HEK293 (cell line): ENCODE results near the gene MARF1.

Source experiments
- CTCF ChIA-PET: fragments of 350-600 bp; formaldehyde crosslinking; extraction: SDS; loops from one replicate; lab custom pipeline; 2021; ENCODE audit warnings: antibody characterized with exemption; lab: Yijun Ruan, JAX
- POLR2A ChIA-PET: fragments of 300-600 bp; formaldehyde crosslinking; extraction: SDS; loops from one replicate; lab custom pipeline; 2020; ENCODE audit warnings: antibody characterized with exemption, inconsistent platforms; lab: Yijun Ruan, JAX
- H3K27ac ChIP-seq: fragments of 200-500 bp; sonication (Bioruptor generic); 2 replicates; pipeline ENCODE4 v1.5.1; 2014; ENCODE audit warnings: low read depth, low read length, control low read depth, inconsistent platforms; ENCODE audit errors: extremely low read depth
- H3K36me3 ChIP-seq, 2 experiments: fragments of 200-500 bp in 1 of 2; sonication (Bioruptor generic) in 1 of 2; 1 replicate in 1 of 2; 2 replicates in 1 of 2; pipeline ENCODE4 v1.5.1; 2014 to 2017; ENCODE audit warnings: inconsistent platforms in 2 of 2, low read length in 2 of 2; ENCODE audit not compliant: control insufficient read depth in 2 of 2, insufficient read depth in 1 of 2
- H3K4me1 ChIP-seq: fragments of 200-500 bp; sonication (Bioruptor generic); 2 replicates; pipeline ENCODE4 v1.5.1; 2014; ENCODE audit warnings: mild to moderate bottlenecking, low read length, inconsistent platforms; ENCODE audit not compliant: control insufficient read depth, insufficient read depth
- H3K4me3 ChIP-seq: 2 replicates; pipeline ENCODE4 v1.5.1; 2011; ENCODE audit warnings: low read depth, mild to moderate bottlenecking, control low read depth, low read length, moderate library complexity
- H3K9me3 ChIP-seq: fragments of 200-500 bp; sonication (Bioruptor generic); 2 replicates; pipeline ENCODE4 v1.5.1; 2014; ENCODE audit warnings: low read depth, low read length, inconsistent platforms; ENCODE audit not compliant: control insufficient read depth, insufficient read depth
- BCL6B ChIP-seq: fragments of 450-650 bp; formaldehyde crosslinking; IDR thresholded peaks from 2 replicates; pipeline ENCODE4 v1.5.1; 2017; ENCODE audit warnings: missing biosample characterization, missing genetic modification characterization
- CTCF ChIP-seq: fragments of 450-650 bp; formaldehyde crosslinking; IDR thresholded peaks from 2 replicates; pipeline ENCODE4 v1.5.1; 2016; ENCODE audit warnings: missing biosample characterization, missing genetic modification characterization
- GFI1B ChIP-seq: fragments of 450-650 bp; formaldehyde crosslinking; IDR thresholded peaks from 2 replicates; pipeline ENCODE4 v1.5.1; 2016; ENCODE audit warnings: missing biosample characterization, missing genetic modification characterization
- GLI4 ChIP-seq: fragments of 450-650 bp; formaldehyde crosslinking; IDR thresholded peaks from 2 replicates; pipeline ENCODE4 v1.5.1; 2016; ENCODE audit warnings: missing biosample characterization, missing genetic modification characterization
- GLIS1 ChIP-seq: fragments of 450-650 bp; formaldehyde crosslinking; IDR thresholded peaks from 2 replicates; pipeline ENCODE4 v1.5.1; 2016; ENCODE audit warnings: missing biosample characterization, missing genetic modification characterization
- HOXD13 ChIP-seq: sonication (generic); formaldehyde crosslinking; IDR thresholded peaks from 2 replicates; pipeline ENCODE4 v1.8.0; 2022; ENCODE audit warnings: missing genetic modification reagents, borderline replicate concordance
- IKZF3 ChIP-seq: fragments of 450-650 bp; IDR thresholded peaks from 2 replicates; pipeline ENCODE4 v1.5.0; 2018; ENCODE audit warnings: missing biosample characterization, mild to moderate bottlenecking, missing genetic modification characterization, moderate library complexity
- KLF10 ChIP-seq: fragments of 450-650 bp; IDR thresholded peaks from 2 replicates; pipeline ENCODE4 v1.5.1; 2018; ENCODE audit warnings: missing biosample characterization, mild to moderate bottlenecking, missing genetic modification characterization
- KLF9 ChIP-seq: fragments of 450-650 bp; formaldehyde crosslinking; IDR thresholded peaks from 2 replicates; pipeline ENCODE4 v1.5.1; 2016; ENCODE audit warnings: missing biosample characterization, missing genetic modification characterization, low read depth
- YY2 ChIP-seq: fragments of 450-650 bp; formaldehyde crosslinking; IDR thresholded peaks from 2 replicates; pipeline ENCODE4 v1.5.1; 2016; ENCODE audit warnings: missing biosample characterization, missing genetic modification characterization
- ZFHX2 ChIP-seq: fragments of 450-650 bp; formaldehyde crosslinking; conservative IDR thresholded peaks from 2 replicates; pipeline ENCODE4 v1.5.1; 2016; ENCODE audit warnings: missing biosample characterization, missing genetic modification characterization
- ZNF341 ChIP-seq: fragments of 450-650 bp; formaldehyde crosslinking; IDR thresholded peaks from 2 replicates; pipeline ENCODE4; 2016; ENCODE audit warnings: low read depth, missing biosample characterization, missing genetic modification characterization
- ZNF561 ChIP-seq: fragments of 450-650 bp; IDR thresholded peaks from 2 replicates; pipeline ENCODE4 v1.5.1; 2018; ENCODE audit warnings: missing biosample characterization, missing genetic modification characterization, borderline replicate concordance
- ZNF571 ChIP-seq: fragments of 450-650 bp; formaldehyde crosslinking; IDR thresholded peaks from 2 replicates; pipeline ENCODE4 v1.5.0; 2017; ENCODE audit warnings: missing biosample characterization, missing genetic modification characterization
- ZNF623 ChIP-seq: fragments of 450-650 bp; formaldehyde crosslinking; IDR thresholded peaks from 2 replicates; pipeline ENCODE4 v1.5.1; 2016; ENCODE audit warnings: missing biosample characterization, missing genetic modification characterization
- ZNF629 ChIP-seq: fragments of 450-650 bp; formaldehyde crosslinking; IDR thresholded peaks from 2 replicates; pipeline ENCODE4 v1.5.1; 2017; ENCODE audit warnings: missing biosample characterization, missing genetic modification characterization
- ZNF654 ChIP-seq: fragments of 450-650 bp; formaldehyde crosslinking; IDR thresholded peaks from 2 replicates; pipeline ENCODE4 v1.5.1; 2016; ENCODE audit warnings: low read depth, missing biosample characterization, missing genetic modification characterization
- ZNF707 ChIP-seq: fragments of 450-650 bp; formaldehyde crosslinking; IDR thresholded peaks from 2 replicates; pipeline ENCODE4 v1.5.1; 2016; ENCODE audit warnings: missing biosample characterization, missing genetic modification characterization
- ZNF76 ChIP-seq: fragments of 450-650 bp; formaldehyde crosslinking; IDR thresholded peaks from 2 replicates; pipeline ENCODE4; 2016; ENCODE audit warnings: low read depth, missing biosample characterization, missing genetic modification characterization, borderline replicate concordance
- ZNF768 ChIP-seq: fragments of 450-650 bp; formaldehyde crosslinking; IDR thresholded peaks from 2 replicates; pipeline ENCODE4 v1.5.1; 2018; ENCODE audit warnings: missing biosample characterization, mild to moderate bottlenecking, missing genetic modification characterization
- ZSCAN16 ChIP-seq: fragments of 450-650 bp; formaldehyde crosslinking; IDR thresholded peaks from 2 replicates; pipeline ENCODE4 v1.5.1; 2016; ENCODE audit warnings: missing biosample characterization, missing genetic modification characterization
- TF ChIP-seq, protein P1 (sequence below): fragments of 450-650 bp; formaldehyde crosslinking; IDR thresholded peaks from 2 replicates; pipeline ENCODE4 v1.5.1; 2016; ENCODE audit warnings: missing biosample characterization, missing genetic modification characterization
- TF ChIP-seq, protein P2 (sequence below): fragments of 450-650 bp; IDR thresholded peaks from 2 replicates; pipeline ENCODE4 v1.5.1; 2018; ENCODE audit warnings: missing biosample characterization, mild to moderate bottlenecking, missing genetic modification characterization

MARF1 gene

GRCh38 chr16:15620611-15621195 is 22.3 kb downstream of the MARF1 start (continued):
- TF ChIP-seq KLF10 (tag by site-specific recombination) (no peak), GFI1B (tag by site-specific recombination) (no peak), GLIS1 (tag by site-specific recombination) (no peak), ZNF768 (no peak), ZFHX2 (tag by site-specific recombination) (no peak)

DNA sequence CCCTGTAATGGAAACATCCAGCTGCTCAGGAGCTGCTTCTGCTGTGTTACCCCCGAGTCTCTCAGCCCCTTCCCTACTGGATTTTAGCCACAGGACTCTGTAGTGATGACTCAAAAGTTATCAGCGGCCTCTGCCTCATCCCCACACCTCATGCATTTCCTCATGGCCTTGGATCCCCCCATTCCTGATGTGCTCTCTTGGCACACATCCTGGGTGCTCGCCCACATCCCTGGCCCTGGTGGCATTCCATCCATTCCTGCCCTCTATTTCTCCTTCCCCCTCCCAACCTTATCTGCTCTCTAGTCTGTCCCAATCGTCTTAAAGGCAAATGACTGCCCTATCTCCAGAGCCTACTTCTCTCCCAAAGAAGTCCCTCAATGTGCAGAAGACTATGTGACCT is 24.6 kb downstream of the MARF1 start:
- POLR2A ChIA-PET, result no interaction called here
- no peaks in the 10 kb centered on the region for H3K9me3 ChIP-seq
- peaks cover 18 to 84% of the 10 kb centered on the region in 2 experiments for H3K36me3 ChIP-seq
- H3K4me3 ChIP-seq, result no peak overlapping the region
- no peaks in the 10 kb centered on the region for H3K4me1 ChIP-seq
- TF ChIP-seq BCL6B (tag by site-specific recombination) (no peak), GLI4 (no peak), CTCF (no peak), ZSCAN16 (tag by site-specific recombination) (no peak), ZNF707 (tag by site-specific recombination) (no peak), HOXD13 (CRISPR knock-in tag) (no peak), ZNF623 (tag by site-specific recombination) (no peak), ZNF629 (no peak), ZNF561 (tag by site-specific recombination) (no peak), ZNF571 (tag by site-specific recombination) (no peak), KLF9 (no peak), ZNF654 (tag by site-specific recombination) (no peak), ZNF76 (tag by site-specific recombination) (no peak), IKZF3 (tag by site-specific recombination) (no peak), ZNF341 (tag by site-specific recombination) (no peak), YY2 (tag by site-specific recombination) (no peak)
- TF ChIP-seq, protein P1, sequence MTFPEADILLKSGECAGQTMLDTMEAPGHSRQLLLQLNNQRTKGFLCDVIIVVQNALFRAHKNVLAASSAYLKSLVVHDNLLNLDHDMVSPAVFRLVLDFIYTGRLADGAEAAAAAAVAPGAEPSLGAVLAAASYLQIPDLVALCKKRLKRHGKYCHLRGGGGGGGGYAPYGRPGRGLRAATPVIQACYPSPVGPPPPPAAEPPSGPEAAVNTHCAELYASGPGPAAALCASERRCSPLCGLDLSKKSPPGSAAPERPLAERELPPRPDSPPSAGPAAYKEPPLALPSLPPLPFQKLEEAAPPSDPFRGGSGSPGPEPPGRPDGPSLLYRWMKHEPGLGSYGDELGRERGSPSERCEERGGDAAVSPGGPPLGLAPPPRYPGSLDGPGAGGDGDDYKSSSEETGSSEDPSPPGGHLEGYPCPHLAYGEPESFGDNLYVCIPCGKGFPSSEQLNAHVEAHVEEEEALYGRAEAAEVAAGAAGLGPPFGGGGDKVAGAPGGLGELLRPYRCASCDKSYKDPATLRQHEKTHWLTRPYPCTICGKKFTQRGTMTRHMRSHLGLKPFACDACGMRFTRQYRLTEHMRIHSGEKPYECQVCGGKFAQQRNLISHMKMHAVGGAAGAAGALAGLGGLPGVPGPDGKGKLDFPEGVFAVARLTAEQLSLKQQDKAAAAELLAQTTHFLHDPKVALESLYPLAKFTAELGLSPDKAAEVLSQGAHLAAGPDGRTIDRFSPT (tag by site-specific recombination), result no peak
- TF ChIP-seq, protein P2, sequence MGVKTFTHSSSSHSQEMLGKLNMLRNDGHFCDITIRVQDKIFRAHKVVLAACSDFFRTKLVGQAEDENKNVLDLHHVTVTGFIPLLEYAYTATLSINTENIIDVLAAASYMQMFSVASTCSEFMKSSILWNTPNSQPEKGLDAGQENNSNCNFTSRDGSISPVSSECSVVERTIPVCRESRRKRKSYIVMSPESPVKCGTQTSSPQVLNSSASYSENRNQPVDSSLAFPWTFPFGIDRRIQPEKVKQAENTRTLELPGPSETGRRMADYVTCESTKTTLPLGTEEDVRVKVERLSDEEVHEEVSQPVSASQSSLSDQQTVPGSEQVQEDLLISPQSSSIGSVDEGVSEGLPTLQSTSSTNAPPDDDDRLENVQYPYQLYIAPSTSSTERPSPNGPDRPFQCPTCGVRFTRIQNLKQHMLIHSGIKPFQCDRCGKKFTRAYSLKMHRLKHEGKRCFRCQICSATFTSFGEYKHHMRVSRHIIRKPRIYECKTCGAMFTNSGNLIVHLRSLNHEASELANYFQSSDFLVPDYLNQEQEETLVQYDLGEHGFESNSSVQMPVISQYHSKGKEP (tag by site-specific recombination), result no peak
- no peak overlapping the region for H3K27ac ChIP-seq
- CTCF ChIA-PET, result no interaction called here
